ENCODE results near the gene CSAG2.
"Not testable (repeated sequence)": the region's sequence is repeated elsewhere in the genome, so short reads cannot be mapped to it uniquely, and the experiment has no call there.

The CSAG2 gene

GRCh38 chrX:152709173-152709572 lies at the start of gene CSAG2:
Gene CSAG2, minus strand, starts transcription at chrX:152709273. Its CDS starts 161 bp downstream, at chrX:152709112.
- H3K27ac Mint-ChIP-seq, result not testable (repeated sequence)

GRCh38 chrX:152754871-152755270 lies 45.8 kb upstream of the CSAG2 start:
- not testable (repeated sequence) for H3K9me3 Mint-ChIP-seq, H3K27ac Mint-ChIP-seq, H3K27me3 Mint-ChIP-seq, H3K4me3 Mint-ChIP-seq, H3K4me1 Mint-ChIP-seq, H3K36me3 Mint-ChIP-seq

More at GRCh38 chrX:152709173-152709572, at the start of gene CSAG2:
- not testable (repeated sequence) for H3K9me3 Mint-ChIP-seq, H3K36me3 Mint-ChIP-seq, H3K4me3 Mint-ChIP-seq, H3K4me1 Mint-ChIP-seq, H3K27me3 Mint-ChIP-seq

- not testable (repeated sequence) for H3K27ac Mint-ChIP-seq, H3K27me3 Mint-ChIP-seq, H3K36me3 Mint-ChIP-seq, H3K4me1 Mint-ChIP-seq, H3K4me3 Mint-ChIP-seq, H3K9me3 Mint-ChIP-seq
Observed at GRCh38 chrX:152753686-152754650, 44.9 kb upstream of the CSAG2 start, which contains the start of gene MAGEA2. Gene MAGEA2, minus strand, starts transcription at chrX:152753842. Its CDS starts 2,479 bp downstream, at chrX:152751363.

GRCh38 chrX:152738560-152738959 lies 29.5 kb upstream of the CSAG2 start:
- H3K4me3 Mint-ChIP-seq, result no peak overlapping the region
- H3K9me3 Mint-ChIP-seq, result no peaks in the 10 kb centered on the region
- H3K27me3 Mint-ChIP-seq, result no peaks in the 10 kb centered on the region
- no peaks in the 10 kb centered on the region for H3K36me3 Mint-ChIP-seq
- H3K27ac Mint-ChIP-seq, result no peak overlapping the region
- H3K4me1 Mint-ChIP-seq, result no peaks in the 10 kb centered on the region

- not testable (repeated sequence) for H3K9me3 Mint-ChIP-seq, H3K27ac Mint-ChIP-seq, H3K27me3 Mint-ChIP-seq, H3K4me1 Mint-ChIP-seq, H3K4me3 Mint-ChIP-seq, H3K36me3 Mint-ChIP-seq
Observed at GRCh38 chrX:152736528-152736927, 27.5 kb upstream of the CSAG2 start.

GRCh38 chrX:152735860-152736511 lies 26.9 kb upstream of the CSAG2 start:
- Mint-ChIP-seq H3K27ac (no peak overlapping the region), H3K9me3 (no peaks in the 10 kb centered on the region), H3K4me3 (no peak overlapping the region), H3K27me3 (no peaks in the 10 kb centered on the region), H3K4me1 (no peaks in the 10 kb centered on the region), H3K36me3 (no peaks in the 10 kb centered on the region)

- no peak overlapping the region for H3K4me3 Mint-ChIP-seq
- no peaks in the 10 kb centered on the region for H3K36me3 Mint-ChIP-seq
- no peaks in the 10 kb centered on the region for H3K4me1 Mint-ChIP-seq
- H3K27ac Mint-ChIP-seq, result no peak overlapping the region
- no peaks in the 10 kb centered on the region for H3K9me3 Mint-ChIP-seq
- H3K27me3 Mint-ChIP-seq, result no peaks in the 10 kb centered on the region
Observed at GRCh38 chrX:152735101-152735500, 26.0 kb upstream of the CSAG2 start.

- not testable (repeated sequence) for H3K27me3 Mint-ChIP-seq, H3K4me1 Mint-ChIP-seq, H3K27ac Mint-ChIP-seq, H3K4me3 Mint-ChIP-seq, H3K36me3 Mint-ChIP-seq, H3K9me3 Mint-ChIP-seq
Observed at GRCh38 chrX:152734143-152734858, 25.2 kb upstream of the CSAG2 start.

- Mint-ChIP-seq H3K4me3 (no peak within 1 kb of the TSS), H3K27me3 (no peaks in the 10 kb centered on the region), H3K9me3 (no peaks in the 10 kb centered on the region), H3K27ac (no peak within 1 kb of the TSS), H3K36me3 (no peaks in the 10 kb centered on the region), H3K4me1 (no peaks in the 10 kb centered on the region)
Observed at GRCh38 chrX:152733261-152733975, 24.3 kb upstream of the CSAG2 start, which contains the start of the genes CSAG1 and MAGEA12. Gene CSAG1, minus strand, starts transcription at chrX:152733721. Its CDS starts 1,261 bp downstream, at chrX:152732460. Gene MAGEA12, plus strand, starts transcription at chrX:152733757. Its CDS starts 2,405 bp downstream, at chrX:152736162.

- Mint-ChIP-seq H3K9me3 (no peaks in the 10 kb centered on the region), H3K36me3 (no peaks in the 10 kb centered on the region), H3K4me1 (no peaks in the 10 kb centered on the region), H3K27me3 (no peaks in the 10 kb centered on the region), H3K27ac (no peak overlapping the region), H3K4me3 (no peak overlapping the region)
Observed at GRCh38 chrX:152725409-152725808, 16.3 kb upstream of the CSAG2 start.

- not testable (repeated sequence) for H3K27me3 Mint-ChIP-seq, H3K36me3 Mint-ChIP-seq, H3K4me1 Mint-ChIP-seq, H3K27ac Mint-ChIP-seq, H3K9me3 Mint-ChIP-seq, H3K4me3 Mint-ChIP-seq
Observed at GRCh38 chrX:152713815-152714787, 5.0 kb upstream of the CSAG2 start, which contains the start of gene MAGEA2B. Gene MAGEA2B, plus strand, starts transcription at chrX:152714628. Its CDS starts 2,479 bp downstream, at chrX:152717107.

- not testable (repeated sequence) for H3K4me3 Mint-ChIP-seq, H3K9me3 Mint-ChIP-seq, H3K36me3 Mint-ChIP-seq, H3K27me3 Mint-ChIP-seq, H3K27ac Mint-ChIP-seq, H3K4me1 Mint-ChIP-seq
Observed at GRCh38 chrX:152713195-152713594, 4.1 kb upstream of the CSAG2 start.

- not testable (repeated sequence) for H3K36me3 Mint-ChIP-seq, H3K27ac Mint-ChIP-seq, H3K4me3 Mint-ChIP-seq, H3K27me3 Mint-ChIP-seq, H3K4me1 Mint-ChIP-seq, H3K9me3 Mint-ChIP-seq
Observed at GRCh38 chrX:152706500-152706899, 2.6 kb downstream of the CSAG2 start.

GRCh38 chrX:152700390-152700789 lies 8.7 kb downstream of the CSAG2 start:
- not testable (repeated sequence) for H3K4me1 Mint-ChIP-seq, H3K9me3 Mint-ChIP-seq, H3K27me3 Mint-ChIP-seq, H3K36me3 Mint-ChIP-seq, H3K27ac Mint-ChIP-seq, H3K4me3 Mint-ChIP-seq

Measured in activated naive CD4-positive, alpha-beta T cell treated with anti-CD3 and anti-CD28 coated beads, Interleukin-2, amount 50 U/mL, for 24 hours (primary cell).